ENCODE data around the gene TIMM10.

Gene TIMM10

DNA sequence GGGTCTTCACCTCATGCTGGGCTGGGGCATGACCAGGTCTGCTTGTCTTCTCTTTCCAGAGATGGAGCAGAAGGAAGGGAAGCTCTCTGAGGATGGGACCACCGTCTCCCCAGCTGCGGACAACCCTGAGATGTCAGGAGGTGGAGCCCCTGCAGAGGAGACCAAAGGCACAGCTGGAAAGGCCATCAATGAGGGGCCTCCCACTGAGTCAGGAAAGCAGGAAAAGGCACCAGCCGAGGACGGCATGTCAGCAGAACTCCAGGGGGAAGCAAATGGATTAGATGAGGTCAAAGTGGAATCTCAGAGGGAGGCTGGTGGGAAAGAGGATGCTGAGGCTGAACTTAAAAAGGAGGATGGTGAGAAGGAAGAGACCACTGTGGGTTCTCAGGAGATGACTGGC is 12.0 kb upstream of the TIMM10 start:
- no peak overlapping the region for H3K27ac ChIP-seq (ENCODE audit: low read length)
- no peaks in the 10 kb centered on the region for H3K27me3 ChIP-seq (ENCODE audit: insufficient read depth, low read length, poor library complexity)
- H3K4me3 ChIP-seq (ENCODE audit: low read depth in 1 of 2, low read length in 2 of 2) = no peak overlapping the region
- peaks cover 21% of the 10 kb centered on the region for H3K36me3 ChIP-seq (ENCODE audit: insufficient read depth, low read length)
- TF ChIP-seq, protein P1, sequence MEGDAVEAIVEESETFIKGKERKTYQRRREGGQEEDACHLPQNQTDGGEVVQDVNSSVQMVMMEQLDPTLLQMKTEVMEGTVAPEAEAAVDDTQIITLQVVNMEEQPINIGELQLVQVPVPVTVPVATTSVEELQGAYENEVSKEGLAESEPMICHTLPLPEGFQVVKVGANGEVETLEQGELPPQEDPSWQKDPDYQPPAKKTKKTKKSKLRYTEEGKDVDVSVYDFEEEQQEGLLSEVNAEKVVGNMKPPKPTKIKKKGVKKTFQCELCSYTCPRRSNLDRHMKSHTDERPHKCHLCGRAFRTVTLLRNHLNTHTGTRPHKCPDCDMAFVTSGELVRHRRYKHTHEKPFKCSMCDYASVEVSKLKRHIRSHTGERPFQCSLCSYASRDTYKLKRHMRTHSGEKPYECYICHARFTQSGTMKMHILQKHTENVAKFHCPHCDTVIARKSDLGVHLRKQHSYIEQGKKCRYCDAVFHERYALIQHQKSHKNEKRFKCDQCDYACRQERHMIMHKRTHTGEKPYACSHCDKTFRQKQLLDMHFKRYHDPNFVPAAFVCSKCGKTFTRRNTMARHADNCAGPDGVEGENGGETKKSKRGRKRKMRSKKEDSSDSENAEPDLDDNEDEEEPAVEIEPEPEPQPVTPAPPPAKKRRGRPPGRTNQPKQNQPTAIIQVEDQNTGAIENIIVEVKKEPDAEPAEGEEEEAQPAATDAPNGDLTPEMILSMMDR (IDR thresholded peaks at IDR 0.05; ENCODE audit: borderline replicate concordance, extremely low read depth, low read length, poor library complexity, severe bottlenecking) = no peak
- TF ChIP-seq EZH2 (IDR thresholded peaks at IDR 0.05; ENCODE audit: borderline replicate concordance, low read depth, low read length, severe bottlenecking) = no peak
- H3K4me1 ChIP-seq (ENCODE audit: insufficient read depth, low read length) = no peaks in the 10 kb centered on the region
- H2AFZ ChIP-seq (ENCODE audit: low read depth, low read length) = no peak overlapping the region
- no peaks in the 10 kb centered on the region for H4K20me1 ChIP-seq (ENCODE audit: insufficient read depth, low read length)
- no peak for ATAC-seq (ENCODE audit: insufficient read depth, low read depth)
- H3K9ac ChIP-seq (ENCODE audit: low read depth, low read length) = no peak overlapping the region
- H3K79me2 ChIP-seq (ENCODE audit: insufficient read depth, low read length) = no peaks in the 10 kb centered on the region
- no peak overlapping the region for H3K4me2 ChIP-seq (ENCODE audit: insufficient read depth, low read length)
- no peaks in the 10 kb centered on the region for H3K9me3 ChIP-seq (ENCODE audit: insufficient read depth, low read length, severe bottlenecking)
- DNase-seq = no peak

DNA sequence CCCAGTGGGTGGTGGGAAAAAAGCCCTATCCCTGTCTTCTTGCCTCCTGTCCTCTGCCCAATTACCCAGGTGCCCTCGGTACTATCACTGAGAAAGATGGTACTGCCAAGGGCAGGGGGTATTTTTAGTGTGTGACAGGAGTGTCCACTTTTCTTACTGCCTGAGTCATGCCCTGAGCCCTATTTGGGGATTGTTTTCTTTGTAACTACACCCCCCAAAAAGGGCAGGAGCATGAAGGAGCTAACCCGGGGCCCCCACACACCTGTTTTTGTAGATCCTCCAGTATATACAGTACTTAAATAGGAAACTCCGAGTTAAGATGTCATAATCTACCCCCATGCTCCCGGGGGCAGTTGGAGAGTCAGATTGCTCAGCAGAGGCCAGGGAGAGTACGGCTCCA is 10.6 kb upstream of the TIMM10 start:
- Histone ChIP-seq H3K4me1 (ENCODE audit: insufficient read depth, low read length) (no peaks in the 10 kb centered on the region), H3K27ac (ENCODE audit: low read length) (no peak overlapping the region), H3K27me3 (ENCODE audit: insufficient read depth, low read length, poor library complexity) (no peaks in the 10 kb centered on the region), H3K4me2 (ENCODE audit: insufficient read depth, low read length) (no peak overlapping the region), H3K79me2 (ENCODE audit: insufficient read depth, low read length) (no peaks in the 10 kb centered on the region), H3K9me3 (ENCODE audit: insufficient read depth, low read length, severe bottlenecking) (no peaks in the 10 kb centered on the region), H3K4me3 (ENCODE audit: low read depth in 1 of 2, low read length in 2 of 2) (no peak overlapping the region), H4K20me1 (ENCODE audit: insufficient read depth, low read length) (no peaks in the 10 kb centered on the region), H3K36me3 (ENCODE audit: insufficient read depth, low read length) (peaks cover 8% of the 10 kb centered on the region; the same call in 1 of the 2 replicates), H2AFZ (ENCODE audit: low read depth, low read length) (no peak overlapping the region), H3K9ac (ENCODE audit: low read depth, low read length) (no peak overlapping the region)
- TF ChIP-seq EZH2 (IDR thresholded peaks at IDR 0.05; ENCODE audit: borderline replicate concordance, low read depth, low read length, severe bottlenecking) = no peak
- TF ChIP-seq, protein P1 (IDR thresholded peaks at IDR 0.05; ENCODE audit: borderline replicate concordance, extremely low read depth, low read length, poor library complexity, severe bottlenecking) = no peak
- ATAC-seq (ENCODE audit: insufficient read depth, low read depth) (no peak), DNase-seq (no peak)

DNA sequence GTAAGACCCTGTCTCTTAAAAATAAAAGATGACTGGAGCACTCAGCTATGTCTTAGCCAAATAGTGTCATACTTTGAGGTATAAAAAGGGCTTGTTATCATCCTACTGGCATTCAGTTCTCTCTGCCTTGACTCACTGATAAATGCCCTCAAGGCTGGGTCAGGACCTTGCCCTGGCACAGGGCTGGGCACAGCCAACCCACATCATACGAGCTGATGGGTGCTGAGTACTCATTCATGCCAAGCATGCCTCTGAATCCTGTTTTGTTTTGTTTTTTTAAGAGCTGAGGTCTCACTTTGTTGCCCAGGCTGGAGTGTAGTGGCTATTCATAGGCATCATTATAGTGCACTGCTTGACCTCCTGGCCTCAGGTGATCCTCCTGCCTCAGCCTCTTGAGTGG is 8.8 kb upstream of the TIMM10 start:
- Histone ChIP-seq H4K20me1 (ENCODE audit: insufficient read depth, low read length) (no peaks in the 10 kb centered on the region), H3K4me2 (ENCODE audit: insufficient read depth, low read length) (no peak overlapping the region), H2AFZ (ENCODE audit: low read depth, low read length) (no peak overlapping the region), H3K27ac (ENCODE audit: low read length) (no peak overlapping the region), H3K9me3 (ENCODE audit: insufficient read depth, low read length, severe bottlenecking) (no peaks in the 10 kb centered on the region), H3K79me2 (ENCODE audit: insufficient read depth, low read length) (no peaks in the 10 kb centered on the region), H3K4me3 (ENCODE audit: low read depth in 1 of 2, low read length in 2 of 2) (no peak overlapping the region), H3K27me3 (ENCODE audit: insufficient read depth, low read length, poor library complexity) (no peaks in the 10 kb centered on the region), H3K9ac (ENCODE audit: low read depth, low read length) (no peak overlapping the region), H3K36me3 (ENCODE audit: insufficient read depth, low read length) (peaks cover 8% of the 10 kb centered on the region; the same call in 1 of the 2 replicates), H3K4me1 (ENCODE audit: insufficient read depth, low read length) (no peaks in the 10 kb centered on the region)
- TF ChIP-seq, protein P1 (IDR thresholded peaks at IDR 0.05; ENCODE audit: borderline replicate concordance, extremely low read depth, low read length, poor library complexity, severe bottlenecking) = no peak
- no peak for TF ChIP-seq EZH2 (IDR thresholded peaks at IDR 0.05; ENCODE audit: borderline replicate concordance, low read depth, low read length, severe bottlenecking)
- DNase-seq (no peak), ATAC-seq (ENCODE audit: insufficient read depth, low read depth) (no peak)
